T-helper 2 cell treated with Interferon-gamma antibody and Interleukin-4, amounts not matched to agents 5 μg/mL and 100 μg/mL, for 36 hours (primary cell): ENCODE measurements around the gene PCED1B.
"Not testable (repeated sequence)": the region's sequence is repeated elsewhere in the genome, so short reads cannot be mapped to it uniquely, and the experiment has no call there.

Source experiments
- DNase-seq: peaks from one replicate; pipeline ENCODE4 v3.0.0; 2021; ENCODE audit warnings: low spot score
- H3K27ac Mint-ChIP-seq: one replicate; pipeline ENCODE4 v1.8.0; 2021; ENCODE audit warnings: mild to moderate bottlenecking, mixed read lengths
- H3K27me3 Mint-ChIP-seq: one replicate; pipeline ENCODE4 v1.8.0; 2021; ENCODE audit warnings: low read depth, mixed read lengths
- H3K36me3 Mint-ChIP-seq: one replicate; pipeline ENCODE4 v1.8.0; 2021; ENCODE audit warnings: low read depth, mixed read lengths
- H3K4me1 Mint-ChIP-seq: one replicate; pipeline ENCODE4 v1.8.0; 2021; ENCODE audit warnings: low read depth, mixed read lengths
- H3K4me3 Mint-ChIP-seq: one replicate; pipeline ENCODE4 v1.8.0; 2022; ENCODE audit warnings: mild to moderate bottlenecking, moderate library complexity, mixed read lengths
- H3K9me3 Mint-ChIP-seq: one replicate; pipeline ENCODE4 v1.8.0; 2021; ENCODE audit warnings: mixed read lengths

Gene PCED1B

GRCh38 chr12:47053961-47054360, 25.5 kb upstream of the PCED1B start:
- DNase-seq: no peak
- Mint-ChIP-seq H3K9me3 (peaks cover 16% of the 10 kb centered on the region), H3K36me3 (no peaks in the 10 kb centered on the region), H3K4me1 (no peaks in the 10 kb centered on the region), H3K27me3 (no peaks in the 10 kb centered on the region), H3K27ac (no peak overlapping the region), H3K4me3 (no peak overlapping the region)

DNA sequence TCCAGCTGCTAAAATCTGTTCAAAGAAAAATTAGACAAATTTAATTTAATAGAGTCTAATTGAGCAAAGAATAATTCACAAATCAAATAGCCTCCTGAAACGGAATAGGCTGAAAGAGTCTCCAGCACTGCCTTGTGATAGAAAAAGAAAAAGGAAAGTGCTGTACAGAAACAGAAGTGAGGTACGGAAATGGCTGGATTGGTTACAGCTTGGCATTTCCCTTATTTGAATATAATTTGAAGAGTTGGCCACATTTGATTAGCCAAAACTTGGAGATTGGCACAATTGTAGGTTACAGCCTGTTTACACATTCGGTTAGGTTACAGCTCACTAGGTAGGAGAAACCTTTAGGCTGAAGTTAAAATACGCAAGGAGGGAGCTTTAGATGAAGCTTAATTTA, 24.8 kb upstream of the PCED1B start:
- no peaks in the 10 kb centered on the region for H3K4me1 Mint-ChIP-seq
- no peak for DNase-seq
- H3K36me3 Mint-ChIP-seq: no peaks in the 10 kb centered on the region
- H3K4me3 Mint-ChIP-seq: no peak overlapping the region
- H3K27me3 Mint-ChIP-seq: no peaks in the 10 kb centered on the region
- peaks cover 16% of the 10 kb centered on the region for H3K9me3 Mint-ChIP-seq
- no peak overlapping the region for H3K27ac Mint-ChIP-seq

- H3K4me1 Mint-ChIP-seq, H3K27me3 Mint-ChIP-seq, H3K4me3 Mint-ChIP-seq, H3K36me3 Mint-ChIP-seq, H3K27ac Mint-ChIP-seq, DNase-seq: not testable (repeated sequence)
- H3K9me3 Mint-ChIP-seq: peaks cover 16% of the 10 kb centered on the region
Measured at GRCh38 chr12:47055856-47056255, 23.6 kb upstream of the PCED1B start.

GRCh38 chr12:47056944-47057343, 22.5 kb upstream of the PCED1B start:
- H3K27me3 Mint-ChIP-seq, H3K4me3 Mint-ChIP-seq, H3K27ac Mint-ChIP-seq, H3K36me3 Mint-ChIP-seq, H3K9me3 Mint-ChIP-seq, H3K4me1 Mint-ChIP-seq, DNase-seq: not testable (repeated sequence)

DNA sequence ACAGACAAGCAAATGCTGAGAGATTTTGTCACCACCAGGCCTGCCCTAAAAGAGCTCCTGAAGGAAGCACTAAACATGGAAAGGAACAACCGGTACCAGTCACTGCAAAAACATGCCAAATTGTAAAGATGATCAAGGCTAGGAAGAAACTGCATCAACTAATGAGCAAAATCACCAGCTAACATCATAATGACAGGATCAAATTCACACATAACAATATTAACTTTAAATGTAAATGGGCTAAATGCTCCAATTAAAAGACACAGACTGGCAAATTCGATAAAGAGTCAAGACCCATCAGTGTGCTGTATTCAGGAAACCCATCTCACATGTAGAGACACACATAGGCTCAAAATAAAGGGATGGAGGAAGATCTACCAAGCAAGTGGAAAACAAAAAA, 20.8 kb upstream of the PCED1B start:
- H3K27ac Mint-ChIP-seq, H3K27me3 Mint-ChIP-seq, H3K36me3 Mint-ChIP-seq, H3K4me1 Mint-ChIP-seq, DNase-seq, H3K9me3 Mint-ChIP-seq, H3K4me3 Mint-ChIP-seq: not testable (repeated sequence)

DNA sequence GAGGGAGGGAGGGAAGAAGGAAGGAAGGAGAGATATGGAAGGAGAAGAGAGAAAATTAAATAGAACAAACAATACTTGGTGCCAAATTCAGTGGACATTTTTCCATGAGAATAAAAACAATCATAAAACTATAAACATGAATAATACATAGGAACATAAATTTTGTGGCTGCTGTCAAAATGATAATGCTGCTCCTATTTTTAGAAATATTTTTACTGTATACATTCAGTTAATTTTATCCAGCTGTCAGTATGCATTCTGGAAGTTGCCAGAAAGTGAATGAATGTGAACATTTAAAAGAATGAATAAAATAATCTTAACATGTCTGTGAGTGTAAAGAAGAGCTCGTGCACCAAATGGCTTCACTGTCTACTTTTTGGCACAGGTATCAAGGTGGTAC, 13.9 kb upstream of the PCED1B start:
- Mint-ChIP-seq H3K36me3 (no peaks in the 10 kb centered on the region), H3K27ac (no peak overlapping the region), H3K27me3 (no peaks in the 10 kb centered on the region), H3K4me1 (no peaks in the 10 kb centered on the region), H3K4me3 (no peak overlapping the region), H3K9me3 (peaks cover 3% of the 10 kb centered on the region)
- no peak for DNase-seq

- H3K9me3 Mint-ChIP-seq: peaks cover 3% of the 10 kb centered on the region
- no peak overlapping the region for H3K27ac Mint-ChIP-seq
- H3K36me3 Mint-ChIP-seq: no peaks in the 10 kb centered on the region
- no peaks in the 10 kb centered on the region for H3K27me3 Mint-ChIP-seq
- no peak overlapping the region for H3K4me3 Mint-ChIP-seq
- no peak for DNase-seq
- no peaks in the 10 kb centered on the region for H3K4me1 Mint-ChIP-seq
Measured at GRCh38 chr12:47066278-47067025, 13.0 kb upstream of the PCED1B start.

GRCh38 chr12:47067176-47067575, 12.2 kb upstream of the PCED1B start:
- Mint-ChIP-seq H3K36me3 (no peaks in the 10 kb centered on the region), H3K4me1 (no peaks in the 10 kb centered on the region), H3K27me3 (no peaks in the 10 kb centered on the region), H3K27ac (no peak overlapping the region), H3K4me3 (no peak overlapping the region), H3K9me3 (peaks cover 3% of the 10 kb centered on the region)
- DNase-seq: no peak

DNA sequence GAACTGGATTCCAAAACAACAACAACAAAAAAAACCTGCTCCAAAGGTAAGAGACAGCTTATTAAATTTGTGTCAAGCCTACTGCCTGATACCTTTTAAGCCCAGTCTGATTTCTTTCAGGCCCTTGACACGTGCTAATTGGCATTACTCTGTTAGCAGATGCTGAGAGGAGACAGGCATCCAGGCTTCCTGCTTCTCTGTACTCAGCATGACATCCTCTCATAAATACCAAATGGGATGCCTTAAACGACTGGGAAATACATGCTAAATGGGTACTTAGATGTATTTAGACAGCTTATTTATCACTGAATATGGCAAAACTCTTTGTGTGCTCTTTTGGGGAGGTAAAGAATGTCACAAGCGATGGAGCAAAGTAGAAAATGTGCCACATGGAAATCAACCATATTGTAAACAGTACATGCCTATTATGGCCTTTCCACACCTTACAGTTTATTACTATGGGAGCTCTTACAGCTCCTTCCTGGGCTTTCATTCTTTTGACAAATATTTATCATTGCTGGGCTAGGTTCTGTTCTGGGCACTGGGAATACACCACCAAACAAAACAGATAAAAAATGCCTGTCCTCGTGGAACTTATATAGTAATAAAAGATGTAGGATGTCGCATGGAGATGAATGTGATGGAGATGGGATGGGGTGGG, 11.5 kb upstream of the PCED1B start:
- DNase-seq: no peak
- no peak overlapping the region for H3K4me3 Mint-ChIP-seq
- no peak overlapping the region for H3K27ac Mint-ChIP-seq
- H3K27me3 Mint-ChIP-seq: no peaks in the 10 kb centered on the region
- peaks cover 3% of the 10 kb centered on the region for H3K9me3 Mint-ChIP-seq
- no peaks in the 10 kb centered on the region for H3K4me1 Mint-ChIP-seq
- H3K36me3 Mint-ChIP-seq: no peaks in the 10 kb centered on the region

DNA sequence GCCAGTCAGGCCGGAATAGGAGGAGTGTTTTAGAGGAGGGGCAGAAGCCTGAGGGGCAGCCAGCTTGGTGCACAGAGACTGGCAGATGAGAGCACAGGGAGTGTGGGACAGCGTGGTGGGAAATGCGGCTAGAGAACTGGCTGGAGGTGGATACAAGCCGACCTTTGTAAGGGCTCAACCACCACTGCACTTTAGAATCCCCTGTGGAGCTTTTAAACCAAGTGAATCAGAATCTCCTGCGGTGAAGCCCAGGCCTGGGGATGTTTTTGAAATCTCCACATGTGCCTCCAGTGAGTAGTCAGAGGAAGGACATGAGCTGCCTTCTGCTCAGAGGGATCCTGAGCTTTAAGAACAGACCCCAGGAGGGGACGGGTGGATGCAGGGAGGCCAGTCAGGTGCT, 10.9 kb upstream of the PCED1B start:
- H3K4me1 Mint-ChIP-seq: no peaks in the 10 kb centered on the region
- no peak overlapping the region for H3K4me3 Mint-ChIP-seq
- H3K27ac Mint-ChIP-seq: no peak overlapping the region
- H3K36me3 Mint-ChIP-seq: no peaks in the 10 kb centered on the region
- DNase-seq: no peak
- no peaks in the 10 kb centered on the region for H3K9me3 Mint-ChIP-seq
- no peaks in the 10 kb centered on the region for H3K27me3 Mint-ChIP-seq

DNA sequence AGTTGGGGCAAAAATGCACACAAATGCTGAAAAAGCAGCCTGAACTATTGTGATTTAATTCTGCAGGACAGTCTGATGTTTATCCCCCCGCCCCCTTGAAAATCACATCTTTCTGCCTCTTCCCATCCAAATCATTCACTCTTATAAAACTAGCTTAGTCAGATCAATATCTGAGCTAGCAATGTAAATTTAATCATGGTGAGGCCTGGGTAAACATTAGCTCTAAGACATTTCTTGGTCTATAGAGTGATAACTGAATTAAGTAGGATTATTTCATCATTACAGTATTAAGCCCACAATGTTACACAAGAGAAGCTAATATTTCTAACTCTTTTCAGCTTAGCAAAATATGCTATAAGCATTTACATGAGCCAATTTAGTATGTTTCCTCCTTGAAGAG, 9.1 kb upstream of the PCED1B start:
- Mint-ChIP-seq H3K27ac (no peak overlapping the region), H3K9me3 (no peaks in the 10 kb centered on the region), H3K36me3 (no peaks in the 10 kb centered on the region), H3K4me3 (no peak overlapping the region), H3K4me1 (no peaks in the 10 kb centered on the region), H3K27me3 (no peaks in the 10 kb centered on the region)
- DNase-seq: no peak

DNA sequence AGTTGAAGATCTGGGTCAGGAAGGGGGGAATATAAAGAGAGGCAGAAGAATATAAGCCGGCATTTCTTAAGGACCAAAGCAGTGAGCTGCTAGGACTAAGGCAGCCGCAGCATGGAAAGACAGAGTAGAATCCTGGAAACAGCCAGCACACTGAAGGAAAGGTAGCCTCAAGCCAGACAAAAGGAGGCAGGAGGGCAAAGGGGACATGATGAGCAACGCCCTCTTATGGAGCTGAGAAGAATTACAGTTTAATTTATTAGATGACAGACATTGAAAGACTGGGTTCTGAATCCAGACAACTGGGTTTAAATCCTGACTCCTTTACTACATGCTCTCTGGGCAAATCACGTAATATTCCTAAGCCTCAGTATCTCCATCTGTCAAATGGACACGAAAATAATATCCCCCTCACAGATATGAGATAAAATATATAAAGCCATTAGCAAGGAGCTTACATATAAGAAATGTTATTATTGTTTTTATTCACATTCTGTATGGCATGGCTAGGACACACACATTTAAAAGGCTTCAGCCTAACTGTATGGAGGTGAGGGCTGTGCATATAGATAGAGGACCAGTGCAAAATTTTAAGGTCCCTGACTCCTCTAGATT, 8.1 kb upstream of the PCED1B start:
- Mint-ChIP-seq H3K4me3 (no peak overlapping the region), H3K27me3 (no peaks in the 10 kb centered on the region), H3K4me1 (peaks cover 3% of the 10 kb centered on the region), H3K9me3 (no peaks in the 10 kb centered on the region), H3K36me3 (no peaks in the 10 kb centered on the region), H3K27ac (no peak overlapping the region)
- no peak for DNase-seq

- Mint-ChIP-seq H3K4me1 (peaks cover 20% of the 10 kb centered on the region), H3K36me3 (no peaks in the 10 kb centered on the region), H3K9me3 (no peaks in the 10 kb centered on the region), H3K27ac (no peak overlapping the region), H3K27me3 (no peaks in the 10 kb centered on the region), H3K4me3 (no peak overlapping the region)
- no peak for DNase-seq
Measured at GRCh38 chr12:47073951-47074350, 5.5 kb upstream of the PCED1B start.

DNA sequence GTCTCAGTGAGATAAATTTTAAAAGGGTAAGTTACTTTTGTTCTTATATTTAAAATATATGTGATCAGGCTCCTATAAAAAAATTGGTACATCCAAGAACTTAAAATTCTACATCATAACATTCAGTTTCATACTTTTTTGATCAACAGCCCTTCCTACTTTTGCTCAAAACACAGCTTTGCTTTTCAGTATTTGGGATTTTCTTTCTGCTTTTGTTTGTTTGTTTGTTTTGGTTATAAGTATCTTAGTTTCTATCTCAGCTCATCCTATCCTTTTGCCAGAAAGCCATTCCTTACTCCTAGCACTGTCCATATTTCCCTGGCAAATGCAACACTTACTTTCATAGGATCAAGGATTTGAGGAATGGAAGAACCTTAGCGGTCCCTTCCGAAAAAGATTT, 4.7 kb upstream of the PCED1B start:
- Mint-ChIP-seq H3K27ac (no peak overlapping the region), H3K4me1 (peaks cover 20% of the 10 kb centered on the region), H3K27me3 (no peaks in the 10 kb centered on the region), H3K9me3 (no peaks in the 10 kb centered on the region), H3K4me3 (no peak overlapping the region), H3K36me3 (no peaks in the 10 kb centered on the region)
- no peak for DNase-seq
